Loucy (cell line): ENCODE measurements around the gene DPYSL4.
A peak's percentile ranks its signal among the peaks of the same experiment; 100 is the strongest.

Experiments
- CTCF ChIP-seq: fragments of 200-600 bp; sonication (generic); conservative IDR thresholded peaks from 2 replicates; pipeline ENCODE4 v1.5.1; 2014; ENCODE audit warnings: mild to moderate bottlenecking, antibody characterized with exemption, low read length
- EZH2phosphoT487 ChIP-seq: fragments of 200-600 bp; IDR thresholded peaks from 2 replicates; pipeline ENCODE4 v1.6.1; 2018; ENCODE audit warnings: antibody characterized with exemption, mild to moderate bottlenecking, moderate library complexity, borderline replicate concordance

GRCh38 chr10:132223156-132223590, 36.4 kb downstream of the DPYSL4 start:
- TF ChIP-seq CTCF: peak; percentile 75
- TF ChIP-seq EZH2phosphoT487: no peak
